Measurements from ENCODE around the gene EIF3B.

EIF3B gene

GRCh38 chr7:2403718-2404648 is 49.4 kb downstream of the EIF3B start:
- DNase-seq (ENCODE audit: low spot score) (no peak), ATAC-seq (ENCODE audit: low read depth) (peak; percentile 41)
- Histone ChIP-seq H3K36me3 (ENCODE audit: low read depth) (no peaks in the 10 kb centered on the region), H3K9me3 (ENCODE audit: severe bottlenecking) (no peaks in the 10 kb centered on the region), H3K27me3 (ENCODE audit: insufficient read depth, poor library complexity, severe bottlenecking) (no peaks in the 10 kb centered on the region), H3K4me1 (ENCODE audit: insufficient read depth, poor library complexity, severe bottlenecking) (peaks cover 22% of the 10 kb centered on the region), H3K27ac (ENCODE audit: poor library complexity, severe bottlenecking) (no peak overlapping the region), H3K4me3 (ENCODE audit: severe bottlenecking) (peak overlapping the region; percentile 92)
- TF ChIP-seq CTCF (IDR thresholded peaks at IDR 0.05; ENCODE audit: poor library complexity, severe bottlenecking), result no peak

GRCh38 chr7:2404714-2405119 is 50.1 kb downstream of the EIF3B start:
- no peaks in the 10 kb centered on the region for H3K9me3 ChIP-seq (ENCODE audit: severe bottlenecking)
- peaks cover 19% of the 10 kb centered on the region for H3K4me1 ChIP-seq (ENCODE audit: insufficient read depth, poor library complexity, severe bottlenecking)
- no peak for DNase-seq (ENCODE audit: low spot score)
- no peak for ATAC-seq (ENCODE audit: low read depth)
- peak overlapping the region; percentile 92 for H3K4me3 ChIP-seq (ENCODE audit: severe bottlenecking)
- H3K36me3 ChIP-seq (ENCODE audit: low read depth), result no peaks in the 10 kb centered on the region
- no peak for TF ChIP-seq CTCF (IDR thresholded peaks at IDR 0.05; ENCODE audit: poor library complexity, severe bottlenecking)
- no peak overlapping the region for H3K27ac ChIP-seq (ENCODE audit: poor library complexity, severe bottlenecking)
- no peaks in the 10 kb centered on the region for H3K27me3 ChIP-seq (ENCODE audit: insufficient read depth, poor library complexity, severe bottlenecking)

- no peak for DNase-seq (ENCODE audit: low spot score)
- TF ChIP-seq CTCF (IDR thresholded peaks at IDR 0.05; ENCODE audit: poor library complexity, severe bottlenecking), result no peak
- Histone ChIP-seq H3K9me3 (ENCODE audit: severe bottlenecking) (no peaks in the 10 kb centered on the region), H3K4me1 (ENCODE audit: insufficient read depth, poor library complexity, severe bottlenecking) (peaks cover 16% of the 10 kb centered on the region), H3K27ac (ENCODE audit: poor library complexity, severe bottlenecking) (no peak overlapping the region), H3K4me3 (ENCODE audit: severe bottlenecking) (no peak overlapping the region), H3K27me3 (ENCODE audit: insufficient read depth, poor library complexity, severe bottlenecking) (no peaks in the 10 kb centered on the region), H3K36me3 (ENCODE audit: low read depth) (no peaks in the 10 kb centered on the region)
- no peak for ATAC-seq (ENCODE audit: low read depth)
Observed at GRCh38 chr7:2405201-2405600, 50.6 kb downstream of the EIF3B start.

GRCh38 chr7:2405601-2406345 is 51.1 kb downstream of the EIF3B start:
- no peak overlapping the region for H3K4me3 ChIP-seq (ENCODE audit: severe bottlenecking)

More at GRCh38 chr7:2405601-2406345, 51.1 kb downstream of the EIF3B start:
- no peak for TF ChIP-seq CTCF (IDR thresholded peaks at IDR 0.05; ENCODE audit: poor library complexity, severe bottlenecking)
- Histone ChIP-seq H3K9me3 (ENCODE audit: severe bottlenecking) (no peaks in the 10 kb centered on the region), H3K4me1 (ENCODE audit: insufficient read depth, poor library complexity, severe bottlenecking) (peaks cover 10% of the 10 kb centered on the region), H3K27me3 (ENCODE audit: insufficient read depth, poor library complexity, severe bottlenecking) (no peaks in the 10 kb centered on the region), H3K27ac (ENCODE audit: poor library complexity, severe bottlenecking) (no peak overlapping the region), H3K36me3 (ENCODE audit: low read depth) (no peaks in the 10 kb centered on the region)
- ATAC-seq (ENCODE audit: low read depth) (no peak), DNase-seq (ENCODE audit: low spot score) (no peak)

Data from RWPE2 (cell line).